Heart left ventricle (tissue), 16 donors: ENCODE measurements around the gene CNDP1. TPM values are rescaled to one million over a fixed set of nuclear protein-coding genes. Genes with fewer than 3 reads are reported as not detected.

Experiments
- ATAC-seq, 4 donors: fragments of 200-7000 bp; cut with Tn5 transposase; one replicate each; pipeline ENCODE4 v1.9.1; 2020 to 2022; ENCODE audit warnings: moderate library complexity in 4 of 4, mild to moderate bottlenecking in 3 of 4, moderate number of reproducible peaks in 1 of 4
- DNase-seq, 5 donors: peaks; one replicate each; pipeline ENCODE4 v3.0.0-alpha.2; 2020
- H3K27ac ChIP-seq, 12 donors: fragments of 200-600 bp; sonication (generic) in 4 of 12; one replicate each; pipeline versions ENCODE4 v1.5.0 to v1.8.0; 2016 to 2022; ENCODE audit warnings: mild to moderate bottlenecking in 2 of 12
- H3K27me3 ChIP-seq, 9 donors: fragments of 200-600 bp; sonication (generic) in 2 of 9; one replicate each; pipeline versions ENCODE4 v1.5.1 to v1.8.0; 2016 to 2022; ENCODE audit warnings: mild to moderate bottlenecking in 3 of 9
- H3K36me3 ChIP-seq, 9 donors: fragments of 200-600 bp; sonication (generic) in 2 of 9; one replicate each; pipeline versions ENCODE4 v1.5.0 to v1.8.0; 2018 to 2022; ENCODE audit warnings: mild to moderate bottlenecking in 2 of 9
- H3K4me1 ChIP-seq, 12 donors: fragments of 200-600 bp; sonication (generic) in 4 of 12; one replicate each; pipeline versions ENCODE4 v1.5.0 to v1.8.0; 2016 to 2022; ENCODE audit warnings: mild to moderate bottlenecking in 3 of 12
- H3K4me3 ChIP-seq, 12 donors: fragments of 200-600 bp; sonication (generic) in 4 of 12; one replicate each; pipeline versions ENCODE4 v1.5.0 to v1.8.0; 2017 to 2022; ENCODE audit warnings: mild to moderate bottlenecking in 9 of 12, moderate library complexity in 4 of 12
- H3K9me3 ChIP-seq, 12 donors: fragments of 200-600 bp; sonication (generic) in 4 of 12; one replicate each; pipeline versions ENCODE4 v1.5.0 to v1.8.0; 2016 to 2022; ENCODE audit warnings: mild to moderate bottlenecking in 1 of 12
- CTCF ChIP-seq, 12 donors: fragments of 200-600 bp; sonication (generic) in 4 of 12; IDR thresholded peaks; one replicate each; pipeline versions ENCODE4 v1.5.0 to v1.8.0; 2018 to 2022; ENCODE audit warnings: antibody characterized with exemption in 12 of 12, mild to moderate bottlenecking in 5 of 12
- POLR2A ChIP-seq, 2 donors: fragments of 450-650 bp; IDR thresholded peaks; one replicate each; pipeline ENCODE4 v1.6.1; 2017; ENCODE audit warnings: antibody characterized with exemption in 2 of 2, mild to moderate bottlenecking in 2 of 2, moderate library complexity in 2 of 2
- WGBS, 4 donors: extraction: QIAGEN DNeasy Blood & Tissue Kit in 2 of 4; methylation state at CpG; one replicate each; pipeline versions ENCODE4 v1.1.5 to v1.1.7; 2013 to 2018; 5-methylcytosine and 5-hydroxymethylcytosine counted together
- intact Hi-C, 10 donors: fragments of 100-400 bp; cut with DNase I; formaldehyde crosslinking; loops; one replicate each; pipeline versions ENCODE4 v1.11.1 to v1.14.2; 2022
- polyA plus RNA-seq, 2 donors: library from polyadenylated mRNA; stranded (reverse); fragments of 200-250 nt; gene quantifications; one replicate each; pipeline ENCODE4 v1.2.3, GENCODE V29; 2013
- total RNA-seq, 9 donors: library from RNA; depleted of rRNA in 2 of 9; stranded (reverse); fragments of >200 nt in 2 of 9; fragmentation: NEBNext Ultra II Directional in 3 of 9; extraction: Animal tissue kit (Norgen Biotek cat#: 25700) in 3 of 9; gene quantifications; one replicate each; pipeline versions ENCODE4 v1.1.0 to v1.2.4, GENCODE V29; 2016 to 2023
- donor health status: ischemic (EF 13 %, LVEDD 7.1; RV severe dilation, severe dysfunction).
- donor health status: healthy with polysubstance abuse.
- donor health status: DM: no; HTN: yes; CAD: no.
- donor health status: DM: no; HTN: no; CAD: no.
- donor health status: ischemic (EF 25% LVEDD 6.9; RV normal size, moderate dysfunction).
- donor health status: ischemic (EF 25% LVEDD 5.7; RV mildly dilated, moderate dysfunction).
- donor health status: healthy.
- donor health status: DM: yes; HTN: yes; CAD: no.
- donor health status: ischemic (EF 35%, LVEDD 5.7; RV mildly dilated, moderate dysfunction).
- donor health status: nonischemic (EF 11% LVEDD 7.7; RV severe dilation, severe dysfunction).
- donor health status: DM: yes; HTN: yes; CAD: no.
- donor health status: PGD.
- donor health status: ischemic (EF 29% LVEDD 5.4; RV normal size, mild dysfunction).
- donor health status: nonischemic (EF 23%, LVEDD 6.1; RV moderate dilation, normal function).

The CNDP1 gene
- total and polyA plus RNA-seq, 11 donors, result 0.03 TPM; not detected in 10

- ATAC-seq (no peak), DNase-seq (no peak)
- intact Hi-C loops, result no loop called here
- Histone ChIP-seq H3K27ac (no peak overlapping the region), H3K4me1 (peaks cover 0 to 22% (median 0%) of the 10 kb centered on the region in 12 donors), H3K27me3 (no peaks in the 10 kb centered on the region), H3K4me3 (no peak overlapping the region), H3K36me3 (peaks cover 0 to 47% (median 30%) of the 10 kb centered on the region in 9 donors), H3K9me3 (no peaks in the 10 kb centered on the region)
- no peak for TF ChIP-seq CTCF (IDR thresholded peaks at IDR 0.05)
- no peak for TF ChIP-seq POLR2A (IDR thresholded peaks at IDR 0.05)
- 85 to 93% (median 90%) methylated on average over 6 of the region's 6 CpGs for WGBS, 4 donors
Measured at GRCh38 chr18:74630804-74631203, 96.5 kb downstream of the CNDP1 start.

- H3K27me3 ChIP-seq, result no peaks in the 10 kb centered on the region
- TF ChIP-seq CTCF (IDR thresholded peaks at IDR 0.05) (no peak), POLR2A (IDR thresholded peaks at IDR 0.05) (no peak)
- H3K4me1 ChIP-seq, result peaks cover 0 to 22% (median 0%) of the 10 kb centered on the region in 12 donors
- no peak overlapping the region for H3K4me3 ChIP-seq
- 56 to 61% (median 57%) methylated on average over 2 of the region's 2 CpGs for WGBS, 4 donors
- H3K27ac ChIP-seq, result peak overlapping the region in 1 of 12 donors; percentile 69
- intact Hi-C loops, result no loop called here
- DNase-seq, result no peak
- no peaks in the 10 kb centered on the region for H3K9me3 ChIP-seq
- no peak for ATAC-seq
- H3K36me3 ChIP-seq, result peaks cover 0 to 47% (median 30%) of the 10 kb centered on the region in 9 donors
Measured at GRCh38 chr18:74631212-74631611, 96.9 kb downstream of the CNDP1 start.

- Histone ChIP-seq H3K4me1 (peaks cover 0 to 22% (median 0%) of the 10 kb centered on the region in 12 donors), H3K36me3 (peaks cover 0 to 47% (median 30%) of the 10 kb centered on the region in 9 donors), H3K9me3 (no peaks in the 10 kb centered on the region), H3K27ac (peak overlapping the region in 1 of 12 donors; percentile 69), H3K27me3 (no peaks in the 10 kb centered on the region), H3K4me3 (no peak overlapping the region)
- WGBS, 4 donors, result 69 to 83% (median 76%) methylated on average over 13 of the region's 13 CpGs
- no peak for TF ChIP-seq CTCF (IDR thresholded peaks at IDR 0.05)
- no peak for TF ChIP-seq POLR2A (IDR thresholded peaks at IDR 0.05)
- intact Hi-C loops, result no loop called here
- DNase-seq (no peak), ATAC-seq (no peak)
Measured at GRCh38 chr18:74631623-74632350, 97.5 kb downstream of the CNDP1 start.

GRCh38 chr18:74632351-74632679 is 98.0 kb downstream of the CNDP1 start:
- H3K9me3 ChIP-seq, result no peaks in the 10 kb centered on the region
- H3K36me3 ChIP-seq, result peaks cover 0 to 47% (median 30%) of the 10 kb centered on the region in 9 donors
- intact Hi-C loops, result no loop called here
- H3K4me3 ChIP-seq, result no peak overlapping the region
- H3K4me1 ChIP-seq, result peaks cover 0 to 22% (median 0%) of the 10 kb centered on the region in 12 donors
- TF ChIP-seq POLR2A (IDR thresholded peaks at IDR 0.05) (no peak), CTCF (IDR thresholded peaks at IDR 0.05) (no peak)
- ATAC-seq (peak in 1 of 4 donors; percentile 22), DNase-seq (no peak)
- WGBS, 4 donors, result 77 to 94% (median 90%) methylated on average over 6 of the region's 6 CpGs
- H3K27ac ChIP-seq, result peak overlapping the region in 1 of 12 donors; percentile 42
- no peaks in the 10 kb centered on the region for H3K27me3 ChIP-seq
